ENCODE data around the gene RANBP17. TPM values are rescaled to one million over a fixed set of nuclear protein-coding genes. Genes with fewer than 3 reads are reported as not detected.
"Not testable (repeated sequence)": the region's sequence is repeated elsewhere in the genome, so short reads cannot be mapped to it uniquely, and the experiment has no call there.

Gene RANBP17
- total RNA-seq, 4 donors from 2014 or later = 10.2 to 13.8 (median 10.9) TPM

GRCh38 chr5:170945275-170945674 lies 83.5 kb downstream of the RANBP17 start:
- no peak overlapping the region for H3K27ac ChIP-seq
- no peak overlapping the region for H3K4me3 ChIP-seq
- no peaks in the 10 kb centered on the region for H3K4me1 ChIP-seq
- H3K9me3 ChIP-seq = no peaks in the 10 kb centered on the region
- TF ChIP-seq POLR2A (IDR thresholded peaks at IDR 0.05) (no peak), POLR2AphosphoS5 (IDR thresholded peaks at IDR 0.05) (no peak), EP300 (IDR thresholded peaks at IDR 0.05; ENCODE audit: low read depth) (no peak)
- TF ChIP-seq, protein P1, sequence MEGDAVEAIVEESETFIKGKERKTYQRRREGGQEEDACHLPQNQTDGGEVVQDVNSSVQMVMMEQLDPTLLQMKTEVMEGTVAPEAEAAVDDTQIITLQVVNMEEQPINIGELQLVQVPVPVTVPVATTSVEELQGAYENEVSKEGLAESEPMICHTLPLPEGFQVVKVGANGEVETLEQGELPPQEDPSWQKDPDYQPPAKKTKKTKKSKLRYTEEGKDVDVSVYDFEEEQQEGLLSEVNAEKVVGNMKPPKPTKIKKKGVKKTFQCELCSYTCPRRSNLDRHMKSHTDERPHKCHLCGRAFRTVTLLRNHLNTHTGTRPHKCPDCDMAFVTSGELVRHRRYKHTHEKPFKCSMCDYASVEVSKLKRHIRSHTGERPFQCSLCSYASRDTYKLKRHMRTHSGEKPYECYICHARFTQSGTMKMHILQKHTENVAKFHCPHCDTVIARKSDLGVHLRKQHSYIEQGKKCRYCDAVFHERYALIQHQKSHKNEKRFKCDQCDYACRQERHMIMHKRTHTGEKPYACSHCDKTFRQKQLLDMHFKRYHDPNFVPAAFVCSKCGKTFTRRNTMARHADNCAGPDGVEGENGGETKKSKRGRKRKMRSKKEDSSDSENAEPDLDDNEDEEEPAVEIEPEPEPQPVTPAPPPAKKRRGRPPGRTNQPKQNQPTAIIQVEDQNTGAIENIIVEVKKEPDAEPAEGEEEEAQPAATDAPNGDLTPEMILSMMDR (IDR thresholded peaks at IDR 0.05) = no peak
- intact Hi-C loops (cut with DNase I; ENCODE audit: low total_unique reads) (no loop called here), in situ Hi-C loops (cut with MboI; ENCODE audit: low pct_ligation_motif_present in 1 of 4, low pct_unique_long_range_greater_than_20kb in 1 of 4, low sequenced_read_pairs in 3 of 4) (no loop called here)
- no peaks in the 10 kb centered on the region for H3K27me3 ChIP-seq
- 78 to 81% methylated on average over 3 of the region's 3 CpGs for WGBS, 2 donors (ENCODE audit: low coverage in 1 of 2)
- no peaks in the 10 kb centered on the region for H3K36me3 ChIP-seq
- DNase-seq = no peak

- WGBS, 2 donors (ENCODE audit: low coverage in 1 of 2) = 38 to 67% methylated on average over 3 of the region's 3 CpGs
- intact Hi-C loops (cut with DNase I; ENCODE audit: low total_unique reads) = no loop called here
Observed at GRCh38 chr5:170960567-170960966, 98.7 kb downstream of the RANBP17 start.

GRCh38 chr5:170963521-170963920 lies 101.7 kb downstream of the RANBP17 start:
- in situ Hi-C loops (cut with MboI; ENCODE audit: low pct_ligation_motif_present in 1 of 4, low pct_unique_long_range_greater_than_20kb in 1 of 4, low sequenced_read_pairs in 3 of 4) = no loop called here
- WGBS, 2 donors (ENCODE audit: low coverage in 1 of 2) = 77% methylated on average over 5 of the region's 5 CpGs; no CpG with 5 or more reads in 1 of the 2 donors
- H3K27me3 ChIP-seq = no peaks in the 10 kb centered on the region
- DNase-seq = no peak
- no peak overlapping the region for H3K4me3 ChIP-seq
- no peaks in the 10 kb centered on the region for H3K4me1 ChIP-seq
- no peak overlapping the region for H3K27ac ChIP-seq
- no peaks in the 10 kb centered on the region for H3K36me3 ChIP-seq
- TF ChIP-seq POLR2A (IDR thresholded peaks at IDR 0.05) (no peak), POLR2AphosphoS5 (IDR thresholded peaks at IDR 0.05) (no peak), EP300 (IDR thresholded peaks at IDR 0.05; ENCODE audit: low read depth) (no peak)
- TF ChIP-seq, protein P1 (IDR thresholded peaks at IDR 0.05) = no peak
- no peaks in the 10 kb centered on the region for H3K9me3 ChIP-seq
- intact Hi-C loops (cut with DNase I; ENCODE audit: low total_unique reads) = no loop called here

More at GRCh38 chr5:170960567-170960966, 98.7 kb downstream of the RANBP17 start:
- Histone ChIP-seq H3K9me3 (no peaks in the 10 kb centered on the region), H3K27ac (no peak overlapping the region), H3K4me1 (no peaks in the 10 kb centered on the region), H3K4me3 (no peak overlapping the region), H3K27me3 (no peaks in the 10 kb centered on the region), H3K36me3 (no peaks in the 10 kb centered on the region)
- DNase-seq = no peak
- TF ChIP-seq, protein P1 (IDR thresholded peaks at IDR 0.05) = no peak
- TF ChIP-seq POLR2A (IDR thresholded peaks at IDR 0.05) (no peak), POLR2AphosphoS5 (IDR thresholded peaks at IDR 0.05) (no peak), EP300 (IDR thresholded peaks at IDR 0.05; ENCODE audit: low read depth) (no peak)
- in situ Hi-C loops (cut with MboI; ENCODE audit: low pct_ligation_motif_present in 1 of 4, low pct_unique_long_range_greater_than_20kb in 1 of 4, low sequenced_read_pairs in 3 of 4) = no loop called here

- no peaks in the 10 kb centered on the region for H3K27me3 ChIP-seq
- in situ Hi-C loops (cut with MboI; ENCODE audit: low pct_ligation_motif_present in 1 of 4, low pct_unique_long_range_greater_than_20kb in 1 of 4, low sequenced_read_pairs in 3 of 4) = no loop called here
- DNase-seq = no peak
Observed at GRCh38 chr5:170974461-170974860, 112.6 kb downstream of the RANBP17 start.

DNA sequence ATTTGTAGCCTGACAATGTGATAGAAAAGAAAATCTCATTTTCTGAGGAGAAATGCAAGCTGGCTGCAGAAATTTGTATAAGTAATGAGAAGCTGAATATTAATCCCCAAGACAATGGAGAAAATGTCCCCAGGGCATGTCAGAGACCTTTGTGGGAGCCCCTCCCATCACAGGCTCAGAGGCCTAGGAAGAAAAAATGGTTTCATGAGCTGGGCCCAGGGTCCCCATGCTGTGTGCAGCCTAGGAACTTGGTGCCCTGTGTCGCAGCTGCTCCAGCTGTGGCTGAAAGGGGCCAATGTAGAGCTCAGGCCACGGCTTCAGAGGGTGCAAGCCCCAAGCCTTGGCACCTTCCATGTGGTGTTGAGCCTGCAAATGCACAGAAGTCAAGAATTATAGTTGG lies 118.4 kb downstream of the RANBP17 start:
- H3K36me3 ChIP-seq; H3K4me1 ChIP-seq; H3K27me3 ChIP-seq; H3K27ac ChIP-seq; DNase-seq; H3K9me3 ChIP-seq; intact Hi-C loops (cut with DNase I; ENCODE audit: low total_unique reads); H3K4me3 ChIP-seq; in situ Hi-C loops (cut with MboI; ENCODE audit: low pct_ligation_motif_present in 1 of 4, low pct_unique_long_range_greater_than_20kb in 1 of 4, low sequenced_read_pairs in 3 of 4): not testable (repeated sequence)
- 72% methylated on average over 2 of the region's 2 CpGs; no CpG with 5 or more reads in 1 of the 2 donors for WGBS, 2 donors (ENCODE audit: low coverage in 1 of 2)

More at GRCh38 chr5:170974461-170974860, 112.6 kb downstream of the RANBP17 start:
- Histone ChIP-seq H3K36me3 (no peaks in the 10 kb centered on the region), H3K27ac (no peak overlapping the region), H3K9me3 (no peaks in the 10 kb centered on the region), H3K4me1 (no peaks in the 10 kb centered on the region), H3K4me3 (no peak overlapping the region)
- intact Hi-C loops (cut with DNase I; ENCODE audit: low total_unique reads) = no loop called here
- TF ChIP-seq POLR2A (IDR thresholded peaks at IDR 0.05) (no peak), EP300 (IDR thresholded peaks at IDR 0.05; ENCODE audit: low read depth) (no peak), POLR2AphosphoS5 (IDR thresholded peaks at IDR 0.05) (no peak)
- TF ChIP-seq, protein P1 (IDR thresholded peaks at IDR 0.05) = no peak
